ENCODE data around the gene JAK3. TPM values are rescaled to one million over a fixed set of nuclear protein-coding genes. Genes with fewer than 3 reads are reported as not detected.

Gene JAK3
- total RNA-seq, 4 donors from 2014 or later: 1.9 to 18.0 (median 8.3) TPM

GRCh38 chr19:17860993-17861360, 13.2 kb upstream of the JAK3 start:
- Histone ChIP-seq H3K9me3 (no peaks in the 10 kb centered on the region), H3K4me1 (peaks cover 0 to 24% (median 16%) of the 10 kb centered on the region in 4 donors), H3K36me3 (peaks cover 9 to 52% (median 24%) of the 10 kb centered on the region in 3 donors), H3K4me3 (peak overlapping the region; percentile 92 to 98 (median 96)), H3K27me3 (no peaks in the 10 kb centered on the region), H3K27ac (peak overlapping the region in 2 of 4 donors; percentile 85 to 96)
- TF ChIP-seq POLR2A (IDR thresholded peaks at IDR 0.05) (no peak), EP300 (IDR thresholded peaks at IDR 0.05) (no peak), CTCF (IDR thresholded peaks at IDR 0.05) (no peak)
- no peak for DNase-seq (ENCODE audit: low spot score in 2 of 2)
- WGBS, 2 donors: 35 to 55% methylated on average over 7 of the region's 7 CpGs

GRCh38 chr19:17860331-17860992, 12.7 kb upstream of the JAK3 start:
- H3K36me3 ChIP-seq: peaks cover 9 to 47% (median 24%) of the 10 kb centered on the region in 3 donors
- no peak for TF ChIP-seq EP300 (IDR thresholded peaks at IDR 0.05)
- no peak for TF ChIP-seq CTCF (IDR thresholded peaks at IDR 0.05)
- no peak for TF ChIP-seq POLR2A (IDR thresholded peaks at IDR 0.05)
- WGBS, 2 donors: 0 to 2% methylated on average over 22 of the region's 22 CpGs
- peak overlapping the region; percentile 92 to 98 (median 96) for H3K4me3 ChIP-seq
- peak overlapping the region; percentile 85 to 96 (median 90) for H3K27ac ChIP-seq
- no peak for DNase-seq (ENCODE audit: low spot score in 2 of 2)
- no peaks in the 10 kb centered on the region for H3K27me3 ChIP-seq
- H3K9me3 ChIP-seq: no peaks in the 10 kb centered on the region
- peaks cover 0 to 24% (median 16%) of the 10 kb centered on the region in 4 donors for H3K4me1 ChIP-seq

- peak within 1 kb of the TSS; percentile 85 to 96 (median 90) for H3K27ac ChIP-seq
- DNase-seq (ENCODE audit: low spot score in 2 of 2): peak; percentile 95
- peaks cover 9 to 39% (median 24%) of the 10 kb centered on the region in 3 donors for H3K36me3 ChIP-seq
- no peaks in the 10 kb centered on the region for H3K9me3 ChIP-seq
- 0 to 1% methylated on average over 47 to 76 of the region's 80 CpGs for WGBS, 2 donors
- TF ChIP-seq EP300 (IDR thresholded peaks at IDR 0.05) (peak; percentile 81 to 98), POLR2A (IDR thresholded peaks at IDR 0.05) (peak; percentile 89 to 97), CTCF (IDR thresholded peaks at IDR 0.05) (peak; percentile 81 to 95 (median 85))
- H3K27me3 ChIP-seq: no peaks in the 10 kb centered on the region
- peaks cover 0 to 27% (median 16%) of the 10 kb centered on the region in 4 donors for H3K4me1 ChIP-seq
- H3K4me3 ChIP-seq: peak within 1 kb of the TSS; percentile 92 to 98 (median 96)
Measured at GRCh38 chr19:17859533-17860330, 11.9 kb upstream of the JAK3 start, which contains the start of gene RPL18A. TSS of gene RPL18A (plus strand) at chr19:17859910. CDS start at chr19:17859957, 47 bp downstream.

GRCh38 chr19:17855280-17856152, 7.7 kb upstream of the JAK3 start:
- Histone ChIP-seq H3K9me3 (no peaks in the 10 kb centered on the region), H3K36me3 (no peaks in the 10 kb centered on the region), H3K27ac (no peak overlapping the region), H3K4me1 (peaks cover 0 to 9% (median 1%) of the 10 kb centered on the region in 4 donors), H3K27me3 (no peaks in the 10 kb centered on the region), H3K4me3 (no peak overlapping the region)
- TF ChIP-seq CTCF (IDR thresholded peaks at IDR 0.05): peak; percentile 93 to 97 (median 95)
- TF ChIP-seq EP300 (IDR thresholded peaks at IDR 0.05): no peak
- 14 to 15% methylated on average over 29 of the region's 29 CpGs for WGBS, 2 donors
- DNase-seq (ENCODE audit: low spot score in 2 of 2): peak; percentile 77 to 93

Measured in tibial nerve (tissue), 4 donors.